ENCODE results near the gene PGAM1. TPM values are rescaled to one million over a fixed set of nuclear protein-coding genes. Genes with fewer than 3 reads are reported as not detected.
A peak's percentile ranks its signal among the peaks of the same experiment; 100 is the strongest.
"Not testable (repeated sequence)": the region's sequence is repeated elsewhere in the genome, so short reads cannot be mapped to it uniquely, and the experiment has no call there.

Gene PGAM1
- total RNA-seq, 1 experiment from 2014 or later: 1,071 TPM

DNA sequence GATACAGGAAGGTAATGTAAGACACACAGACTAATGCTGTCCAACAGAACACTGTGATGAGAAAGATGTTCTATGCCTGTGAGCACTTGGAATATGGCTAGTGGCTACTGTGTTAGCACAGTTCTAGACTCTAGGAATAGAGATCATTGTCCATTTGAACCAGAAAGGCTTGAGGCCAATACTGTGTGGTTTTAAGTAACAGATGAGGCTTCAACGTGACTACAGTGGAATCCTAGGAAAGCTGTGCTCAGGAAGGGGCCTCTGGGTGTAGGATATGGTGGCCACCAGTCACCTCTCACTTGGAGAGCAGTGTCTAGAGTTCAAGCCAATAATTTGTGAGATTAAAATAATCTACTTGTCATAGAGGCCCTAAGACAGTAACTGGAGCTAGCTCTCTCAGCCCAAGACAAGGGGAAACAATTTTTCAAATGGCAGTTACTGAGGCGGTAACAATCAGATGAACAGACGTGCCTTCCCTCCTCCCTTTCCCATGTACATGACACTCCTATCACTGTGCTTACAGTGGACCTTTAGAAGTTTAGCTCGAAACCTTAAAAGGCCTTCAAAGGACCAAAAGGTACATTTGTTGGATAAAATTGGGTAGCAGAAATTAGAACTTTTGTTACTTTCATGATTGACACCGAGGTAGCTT lies 30.2 kb downstream of the PGAM1 start:
- DNase-seq (ENCODE audit: low read depth): no peak

DNA sequence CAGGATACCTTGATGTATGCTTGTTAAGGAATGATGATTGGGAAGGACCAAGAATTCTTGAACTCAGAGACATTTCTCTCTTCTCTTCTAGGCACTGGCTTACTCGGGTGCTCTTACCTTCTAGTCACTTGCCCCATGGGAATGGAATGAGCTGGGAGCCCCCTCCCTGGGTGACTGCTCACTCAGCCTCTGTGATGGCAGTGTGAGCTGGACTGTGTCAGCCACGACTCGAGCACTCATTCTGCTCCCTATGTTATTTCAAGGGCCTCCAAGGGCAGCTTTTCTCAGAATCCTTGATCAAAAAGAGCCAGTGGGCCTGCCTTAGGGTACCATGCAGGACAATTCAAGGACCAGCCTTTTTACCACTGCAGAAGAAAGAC lies 30.7 kb downstream of the PGAM1 start:
- DNase-seq (ENCODE audit: low read depth): no peak

DNA sequence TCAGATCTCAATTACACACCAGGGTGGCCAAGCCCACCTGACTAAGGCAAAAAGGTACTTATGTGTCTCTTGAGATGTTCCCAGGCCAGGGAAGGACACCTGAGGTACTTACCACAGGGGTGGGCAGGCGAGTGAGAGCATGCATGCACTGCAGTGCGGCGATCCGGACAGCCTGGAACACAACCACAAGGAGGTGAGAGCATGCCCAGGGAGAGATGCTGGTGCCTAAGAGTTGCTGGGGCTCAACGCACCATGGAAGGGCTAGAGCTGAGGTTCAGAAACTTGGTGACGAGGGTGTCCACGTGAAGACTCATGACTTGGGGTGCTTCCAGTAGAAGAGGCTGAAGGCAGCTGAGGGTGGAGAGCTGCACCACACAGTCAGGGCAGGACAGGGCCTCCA lies 33.1 kb downstream of the PGAM1 start:
- no peak for DNase-seq (ENCODE audit: low read depth)

DNA sequence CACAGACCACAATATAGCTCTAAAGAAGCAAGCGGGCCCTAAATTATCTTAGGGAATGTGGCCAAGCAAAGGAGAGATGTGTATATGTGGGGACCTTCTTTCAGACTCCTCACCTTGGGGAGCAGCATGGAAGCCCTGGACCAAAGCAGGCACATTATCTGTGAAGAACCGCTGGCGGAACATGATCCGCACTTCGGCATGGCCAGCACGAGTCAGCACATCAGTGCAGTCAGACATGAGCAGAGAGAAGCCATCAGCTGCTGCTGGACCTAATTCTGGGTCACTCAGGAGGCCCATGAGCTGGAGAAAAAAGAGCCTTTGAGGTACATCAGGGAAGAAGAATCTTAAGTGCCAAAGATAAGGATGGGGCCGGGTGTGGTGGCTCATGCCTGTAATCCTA lies 33.9 kb downstream of the PGAM1 start:
- no peak for DNase-seq (ENCODE audit: low read depth)

DNA sequence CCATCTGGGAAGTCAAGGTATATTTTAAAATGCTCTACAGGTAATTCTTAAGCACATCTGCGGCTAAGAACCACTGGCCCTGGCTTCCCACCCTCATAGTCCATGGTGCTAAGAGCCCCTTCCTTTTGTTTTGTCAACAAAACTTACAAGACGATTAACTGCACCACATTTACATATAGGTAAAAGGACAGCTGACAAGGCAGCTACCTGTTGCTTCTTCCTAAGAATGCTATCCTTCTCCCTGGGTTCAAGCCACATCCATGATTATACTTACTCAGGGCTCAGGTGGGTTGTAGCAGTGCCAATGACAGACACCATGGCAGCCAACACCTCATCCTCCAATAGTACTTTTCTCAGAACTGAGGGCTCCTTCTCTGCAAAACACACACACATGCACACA lies 36.3 kb downstream of the PGAM1 start:
- DNase-seq (ENCODE audit: low read depth): no peak

DNA sequence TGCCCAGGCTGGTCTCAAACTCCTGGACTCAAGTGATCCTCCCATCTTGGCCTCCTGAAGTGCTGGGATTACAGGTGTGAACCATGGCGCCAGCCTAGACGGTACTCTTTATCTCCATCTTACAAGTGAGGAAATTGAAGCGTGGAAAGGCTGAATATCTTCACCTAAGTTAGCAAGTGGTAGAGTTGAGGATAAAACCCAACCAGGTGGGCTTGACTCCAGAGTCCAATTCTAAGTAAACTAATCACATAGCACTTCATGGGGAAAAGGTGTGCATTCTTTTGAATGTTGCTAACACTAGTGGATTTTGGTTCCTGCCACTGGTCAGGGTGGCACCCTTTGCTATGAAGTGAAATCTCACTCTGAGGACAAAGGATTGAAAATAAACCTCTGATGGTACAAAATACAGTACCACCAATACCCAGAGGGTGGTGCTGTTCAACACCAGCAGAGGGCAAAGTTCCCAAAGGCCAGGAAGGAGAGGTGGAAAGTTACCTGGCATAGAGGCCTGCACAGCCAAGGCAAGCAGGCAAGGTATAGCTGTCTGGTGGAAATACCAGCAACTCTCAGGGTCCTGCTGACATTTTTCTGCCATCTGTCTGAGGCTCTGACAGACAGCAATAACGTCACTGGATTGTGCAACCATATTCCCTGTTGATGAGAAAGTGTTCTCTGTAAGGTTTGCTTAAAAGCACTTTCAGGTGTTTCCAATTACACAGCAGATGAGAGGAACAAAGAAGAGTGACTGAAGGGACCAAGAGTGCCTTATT lies 37.6 kb downstream of the PGAM1 start:
- peak; percentile 57 for DNase-seq (ENCODE audit: low read depth)

DNA sequence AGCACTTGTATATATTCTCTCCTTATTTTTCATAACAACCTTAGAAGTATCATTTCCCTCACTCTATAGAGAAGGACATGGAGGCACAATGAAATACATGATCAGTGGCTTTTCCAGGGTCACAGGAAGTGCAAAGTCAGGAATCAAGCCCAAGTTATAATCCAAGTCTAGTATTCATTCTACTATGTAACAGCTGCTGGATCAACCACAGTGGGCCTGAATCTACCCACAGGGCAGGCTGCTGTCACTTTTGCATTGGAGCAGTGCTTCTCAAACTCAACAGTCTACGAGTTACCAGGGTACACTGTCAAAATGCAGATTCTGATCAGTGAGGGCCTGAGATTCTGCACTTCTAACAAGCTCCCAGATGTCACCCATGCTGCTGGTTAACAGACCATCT lies 38.2 kb downstream of the PGAM1 start:
- DNase-seq (ENCODE audit: low read depth): no peak

DNA sequence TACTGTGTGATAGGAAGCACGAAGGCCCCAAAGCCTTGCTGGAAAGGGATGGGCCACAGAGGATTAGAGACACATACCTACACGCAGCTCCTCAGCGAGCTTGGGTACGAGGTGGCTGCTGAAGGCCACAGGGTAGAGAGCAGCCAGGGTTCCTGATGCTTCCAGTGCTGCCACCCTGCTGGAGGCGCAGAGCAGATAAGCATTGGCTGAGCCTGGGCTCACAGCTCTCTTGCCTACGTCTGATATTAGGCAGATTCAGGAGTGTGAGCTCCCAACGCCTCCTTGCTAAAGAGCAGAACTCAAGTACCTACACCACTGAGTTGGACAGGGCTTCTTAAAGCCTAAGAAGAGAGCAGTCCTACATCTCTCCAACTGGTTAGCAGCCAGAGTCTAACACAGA lies 40.0 kb downstream of the PGAM1 start:
- DNase-seq (ENCODE audit: low read depth): no peak

DNA sequence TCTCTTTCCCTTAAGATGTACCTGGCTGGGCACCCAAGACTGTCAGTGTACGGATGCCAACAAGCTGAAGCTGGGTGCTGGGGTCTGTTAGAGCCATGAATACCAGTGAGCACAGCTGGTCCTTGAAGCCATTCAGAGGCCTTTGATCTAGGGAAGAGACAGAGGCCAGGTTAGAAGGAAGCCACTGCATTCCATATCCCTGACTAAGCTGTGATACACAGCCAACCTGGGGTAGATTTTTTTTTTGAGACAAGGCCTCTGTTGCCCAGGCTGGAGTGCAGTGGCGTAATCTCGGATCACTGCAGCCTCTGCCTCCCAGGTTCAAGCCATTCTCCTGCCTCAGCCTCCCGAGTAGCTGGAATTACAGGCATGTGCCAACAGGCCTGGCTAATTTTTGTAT lies 40.8 kb downstream of the PGAM1 start:
- peak; percentile 83 for DNase-seq (ENCODE audit: low read depth)

DNA sequence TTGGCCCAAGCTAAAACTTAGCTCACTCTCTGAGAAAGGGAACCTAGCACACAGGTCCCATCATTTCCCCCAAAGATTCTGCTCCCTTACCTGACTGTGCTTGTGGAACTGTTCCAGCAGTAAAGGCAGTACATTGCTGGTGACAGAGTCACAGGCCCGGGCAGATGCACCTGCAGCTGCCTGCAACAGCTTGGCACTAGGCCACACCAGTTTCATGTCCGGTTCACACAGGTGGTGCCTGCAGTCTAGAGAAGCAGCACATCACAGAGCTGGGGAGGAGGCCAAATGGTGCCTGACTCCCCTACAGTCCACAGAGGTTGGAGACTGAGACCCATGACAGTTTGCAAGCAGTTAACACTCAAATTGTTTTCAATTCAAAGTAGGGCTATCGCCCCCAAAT lies 42.2 kb downstream of the PGAM1 start:
- DNase-seq (ENCODE audit: low read depth): no peak

DNA sequence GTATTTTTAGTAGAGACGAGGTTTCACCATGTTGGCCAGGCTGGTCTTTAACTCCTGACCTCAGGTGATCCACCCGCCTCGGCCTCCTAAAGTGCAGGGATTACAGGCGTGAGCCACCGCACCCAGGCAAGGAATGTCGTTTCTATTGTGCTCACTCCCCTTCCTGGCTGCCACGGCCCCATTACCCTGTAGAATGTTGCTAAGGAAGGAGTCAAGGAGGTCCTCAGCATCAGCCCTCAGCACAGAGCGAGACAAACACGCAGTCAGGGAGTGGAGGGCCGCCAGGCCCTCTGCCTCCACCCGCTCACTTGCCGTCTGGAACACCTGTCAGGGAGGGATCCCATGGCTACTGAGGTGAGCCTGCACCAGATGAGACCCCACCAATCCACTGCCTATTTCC lies 42.8 kb downstream of the PGAM1 start:
- not testable (repeated sequence) for DNase-seq (ENCODE audit: low read depth)

DNA sequence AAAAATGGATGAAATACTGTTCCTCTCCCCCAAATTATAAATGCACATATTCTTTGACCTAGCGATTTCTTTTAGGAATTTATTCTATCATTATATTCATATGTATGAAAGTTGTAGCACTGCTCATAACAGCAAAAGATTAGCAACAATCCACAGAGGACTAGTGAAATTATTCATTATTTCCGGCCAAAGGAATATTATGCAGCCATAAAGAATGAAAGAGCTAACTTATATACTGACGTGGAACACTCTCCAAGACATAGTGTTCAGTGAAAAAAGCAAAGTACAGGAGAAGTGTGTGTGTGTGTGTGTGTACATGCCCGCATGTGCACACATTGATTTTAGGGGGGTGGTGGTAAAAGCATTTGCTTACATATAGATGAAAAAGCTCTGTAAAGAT lies 48.9 kb downstream of the PGAM1 start:
- DNase-seq (ENCODE audit: low read depth): no peak

DNA sequence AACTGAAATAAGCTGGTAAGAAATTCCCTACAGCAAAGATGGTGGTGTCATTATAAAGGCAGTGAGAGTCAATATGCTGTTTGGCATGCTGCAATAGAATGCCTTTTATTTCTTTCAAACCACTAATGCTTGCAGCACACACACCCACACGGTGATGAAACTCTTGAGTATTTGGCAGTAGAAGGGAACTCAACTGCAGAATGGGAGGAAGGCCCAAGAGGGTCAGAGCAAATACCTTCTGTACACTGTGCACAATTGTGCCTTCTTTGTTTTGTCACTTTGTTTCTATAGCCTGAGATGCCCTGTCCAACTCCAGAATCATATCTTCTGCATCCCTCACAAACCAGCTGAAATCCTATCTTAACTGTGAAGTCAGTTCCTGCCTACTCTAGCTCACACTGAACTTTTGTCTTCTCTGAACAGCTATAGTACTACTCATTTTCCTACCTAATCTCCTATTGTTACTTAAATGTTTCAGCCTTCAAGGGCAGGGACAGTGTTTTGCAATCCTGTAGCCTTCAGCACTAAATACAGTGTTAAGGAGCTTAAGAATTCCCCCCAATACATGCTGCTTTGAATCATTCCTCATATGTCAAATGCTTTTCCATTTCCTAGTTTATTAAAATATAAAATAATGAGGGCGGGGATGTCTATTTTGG lies 50.1 kb downstream of the PGAM1 start:
- no peak for DNase-seq (ENCODE audit: low read depth)

DNA sequence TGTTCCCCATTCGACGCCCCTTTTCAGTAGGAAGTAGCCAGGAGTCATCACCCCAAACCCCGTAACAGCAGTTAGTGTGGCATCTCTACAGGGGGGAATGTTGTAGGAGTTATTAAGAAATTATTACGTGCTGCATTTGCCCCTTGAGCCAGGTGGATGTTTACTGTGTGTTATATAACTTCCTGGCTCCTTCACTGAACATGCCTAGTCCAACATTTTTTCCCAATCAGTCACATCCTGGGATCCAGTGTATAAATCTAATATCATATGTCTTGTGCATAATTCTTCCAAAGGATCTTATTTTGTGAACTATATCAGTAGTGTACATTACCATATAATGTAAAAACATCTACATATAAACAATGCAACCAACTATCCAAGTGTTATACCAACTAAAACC lies 53.4 kb downstream of the PGAM1 start:
- not testable (repeated sequence) for DNase-seq (ENCODE audit: low read depth)

DNA sequence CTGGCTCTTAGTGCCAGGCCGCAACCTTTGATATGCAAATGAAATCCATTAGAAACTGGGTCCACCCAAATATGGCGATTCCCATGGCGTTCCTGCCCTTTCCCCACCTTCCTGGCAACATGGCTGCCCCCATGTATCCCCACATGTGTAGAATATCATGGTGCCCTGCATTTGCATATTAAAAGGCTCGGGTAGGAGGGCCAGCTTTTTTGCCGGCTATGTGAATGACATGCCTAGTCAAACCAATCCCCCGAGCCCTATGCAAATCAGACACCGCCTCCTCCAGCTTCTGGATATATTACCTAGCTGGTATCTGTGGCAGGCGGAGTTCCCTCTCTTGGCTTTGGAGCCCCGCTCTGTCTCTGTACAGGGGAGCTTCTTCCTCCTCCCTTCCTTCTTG lies 53.9 kb downstream of the PGAM1 start:
- DNase-seq (ENCODE audit: low read depth): no peak

DNA sequence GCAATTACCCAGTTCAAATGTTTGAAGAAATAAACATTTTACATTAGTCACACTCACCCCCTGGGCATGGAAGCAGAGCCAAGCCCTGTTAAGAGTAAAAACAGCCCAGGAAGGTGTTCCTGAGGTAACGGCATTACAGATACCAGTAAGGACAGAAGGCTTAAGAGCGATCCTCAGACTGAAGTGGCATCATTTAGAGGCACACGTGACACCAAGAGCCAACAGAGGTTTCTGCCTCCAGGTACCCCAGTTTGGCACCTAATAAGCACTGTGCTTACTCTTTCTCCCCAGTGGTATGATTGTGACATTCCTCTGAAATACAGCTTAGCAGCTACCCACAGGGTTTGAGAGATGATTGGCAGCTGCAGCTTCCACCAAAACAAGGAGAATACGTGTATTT lies 55.1 kb downstream of the PGAM1 start:
- DNase-seq (ENCODE audit: low read depth): no peak

DNA sequence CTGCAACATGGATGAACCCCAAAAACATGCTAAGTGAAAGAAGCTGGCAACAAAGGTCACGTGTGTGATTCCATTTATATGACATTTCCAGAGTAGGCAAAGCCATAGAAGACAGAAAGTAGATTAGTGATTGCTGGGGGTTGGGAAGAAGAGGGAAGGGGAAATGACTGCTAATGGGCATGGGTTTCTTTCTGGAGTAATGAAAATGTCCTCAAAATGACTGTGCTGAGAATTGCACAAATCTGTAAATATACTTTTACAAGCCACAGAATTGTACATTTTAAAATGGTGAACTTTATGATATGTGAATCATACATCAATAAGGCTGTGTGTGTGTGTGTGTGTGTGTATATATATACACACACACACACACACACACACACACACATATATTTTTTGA lies 56.4 kb downstream of the PGAM1 start:
- no peak for DNase-seq (ENCODE audit: low read depth)

Small RNA genes within 50 kb of the gene (small RNA-seq; reads per million reads assigned to genes)
- gene RF00019: not detected

Other genes with a start within 250 kb of the PGAM1 start
- gene SLIT1, start 240.2 kb upstream of the PGAM1 start, total RNA-seq (2014; rRNA removed; shearing (Covaris generic)): 0.07 TPM in 1 of 2 replicates, not detected in the other
- 9.0 and 11.1 TPM in 2 replicates for gene ARHGAP19, start 133.6 kb upstream of the PGAM1 start, total RNA-seq (2014; rRNA removed; shearing (Covaris generic))
- 3.3 and 4.3 TPM in 2 replicates for gene FRAT1, start 106.9 kb upstream of the PGAM1 start, total RNA-seq (2014; rRNA removed; shearing (Covaris generic))
- 11.8 and 12.9 TPM in 2 replicates for gene FRAT2, start 91.5 kb upstream of the PGAM1 start, total RNA-seq (2014; rRNA removed; shearing (Covaris generic))
- 68.6 and 75.5 TPM in 2 replicates for gene RRP12, start 24.9 kb upstream of the PGAM1 start, total RNA-seq (2014; rRNA removed; shearing (Covaris generic))
- gene EXOSC1, start 19.8 kb downstream of the PGAM1 start, total RNA-seq (2014; rRNA removed; shearing (Covaris generic)): 73.4 and 78.3 TPM in 2 replicates
- gene ZDHHC16, start 20.0 kb downstream of the PGAM1 start, total RNA-seq (2014; rRNA removed; shearing (Covaris generic)): 70.6 and 82.0 TPM in 2 replicates
- gene MMS19, start 72.2 kb downstream of the PGAM1 start, total RNA-seq (2014; rRNA removed; shearing (Covaris generic)): 129 and 152 TPM in 2 replicates
- gene UBTD1, start 72.7 kb downstream of the PGAM1 start, total RNA-seq (2014; rRNA removed; shearing (Covaris generic)): 42.1 and 53.0 TPM in 2 replicates
- gene ANKRD2, start 146.6 kb downstream of the PGAM1 start, total RNA-seq (2014; rRNA removed; shearing (Covaris generic)): not detected in 2 replicates
- 0.53 TPM in 1 of 2 replicates, not detected in the other for gene HOGA1, start 158.2 kb downstream of the PGAM1 start, total RNA-seq (2014; rRNA removed; shearing (Covaris generic))
- not detected in 2 replicates for gene C10orf62, start 163.5 kb downstream of the PGAM1 start, total RNA-seq (2014; rRNA removed; shearing (Covaris generic))
- gene MORN4, start 207.3 kb downstream of the PGAM1 start, total RNA-seq (2014; rRNA removed; shearing (Covaris generic)): 1.9 and 3.6 TPM in 2 replicates
- 19.8 and 20.5 TPM in 2 replicates for gene PI4K2A, start 214.5 kb downstream of the PGAM1 start, total RNA-seq (2014; rRNA removed; shearing (Covaris generic))